Fibroblast of skin of back (primary cell): ENCODE results near the gene MIAT.

ENCODE experiments used
- DNase-seq: peaks from one replicate; pipeline ENCODE4 v3.0.0-alpha.2; 2013

Gene MIAT

DNA sequence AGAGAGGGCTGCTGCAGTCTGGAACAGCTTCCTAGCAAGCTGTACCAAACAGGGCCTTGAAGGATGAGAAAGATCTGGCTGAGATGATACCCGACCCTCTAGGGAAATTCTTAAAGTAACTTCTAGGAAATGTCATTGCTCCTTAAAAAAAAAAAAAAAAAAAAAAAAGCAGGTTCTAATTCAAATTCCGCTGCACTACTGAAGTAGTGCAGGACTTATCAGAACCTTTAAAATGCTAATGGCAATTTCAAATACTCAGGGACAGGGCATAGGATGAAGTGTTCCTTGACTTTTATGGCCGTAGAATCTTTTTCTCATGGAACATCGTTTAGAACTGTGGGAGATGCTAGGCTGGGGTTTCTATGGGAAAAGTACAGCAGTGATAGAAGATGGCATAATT, 13.1 kb downstream of the MIAT start:
- no peak for DNase-seq

- DNase-seq = no peak
These were observed 14.1 kb downstream of the MIAT start for GRCh38 chr22:26671317-26672059.

DNA sequence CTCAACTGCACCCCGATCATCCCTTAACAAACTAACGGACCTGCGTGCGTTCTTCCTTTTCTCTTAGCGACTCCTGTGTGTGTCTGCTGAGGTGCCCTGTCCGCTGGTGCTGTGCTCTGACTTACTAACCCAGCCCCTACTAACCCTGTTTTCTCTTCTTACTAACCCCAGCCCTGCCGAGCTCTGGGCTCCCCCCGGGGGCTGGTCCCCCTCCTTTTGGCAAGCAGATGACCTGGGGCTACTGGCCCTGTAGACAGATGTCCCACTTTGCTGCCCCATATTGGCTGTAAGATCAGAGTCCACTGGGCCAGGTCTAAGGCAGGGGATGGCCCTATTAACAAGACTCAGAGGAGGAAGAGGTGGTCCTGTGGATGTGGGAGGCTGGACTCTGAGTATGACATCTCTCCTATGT, 14.7 kb downstream of the MIAT start:
- no peak for DNase-seq

DNA sequence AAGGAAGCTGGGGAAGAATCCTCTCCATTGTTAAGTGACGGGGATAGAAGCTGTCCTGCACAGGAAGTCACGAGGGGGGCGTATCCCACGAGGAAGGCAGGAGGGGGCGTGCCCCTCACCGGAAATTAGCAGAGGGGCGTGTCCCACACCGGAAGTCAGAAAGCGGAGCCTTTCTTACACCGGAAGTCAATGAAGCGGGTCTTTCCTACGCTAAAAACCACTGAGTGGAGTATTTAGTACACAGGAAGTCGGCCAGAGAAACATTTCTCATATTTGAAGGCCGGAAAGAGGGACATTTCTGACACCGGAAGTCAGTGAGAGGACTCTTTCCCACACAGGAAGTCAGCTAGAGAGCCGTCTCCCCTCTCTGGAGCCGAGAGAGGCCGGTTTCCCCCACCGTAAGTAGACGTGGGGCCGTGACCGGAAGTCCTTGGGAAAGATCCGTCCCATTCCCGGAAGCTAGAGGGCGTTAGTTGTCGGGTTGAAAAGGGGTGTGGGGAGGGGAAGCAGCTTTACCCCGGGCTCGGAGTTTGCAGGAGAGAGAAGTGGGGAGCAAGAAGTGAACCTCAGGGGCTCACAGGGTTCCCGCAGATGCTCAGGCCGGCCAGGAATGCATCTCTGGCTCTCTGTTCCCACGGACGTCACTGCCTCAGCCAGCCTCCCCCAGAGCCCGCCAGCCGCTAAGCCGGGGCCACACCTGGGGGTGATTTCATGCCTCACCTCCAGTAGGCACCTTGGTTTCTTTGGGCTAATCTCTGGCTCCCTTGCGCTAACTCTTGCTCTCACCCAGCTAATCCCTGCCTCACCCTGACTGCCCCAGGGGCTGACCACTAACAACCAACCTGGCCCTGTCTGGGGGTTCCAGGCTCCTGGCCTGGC, 15.4 kb downstream of the MIAT start:
- DNase-seq = peak; percentile 97

DNA sequence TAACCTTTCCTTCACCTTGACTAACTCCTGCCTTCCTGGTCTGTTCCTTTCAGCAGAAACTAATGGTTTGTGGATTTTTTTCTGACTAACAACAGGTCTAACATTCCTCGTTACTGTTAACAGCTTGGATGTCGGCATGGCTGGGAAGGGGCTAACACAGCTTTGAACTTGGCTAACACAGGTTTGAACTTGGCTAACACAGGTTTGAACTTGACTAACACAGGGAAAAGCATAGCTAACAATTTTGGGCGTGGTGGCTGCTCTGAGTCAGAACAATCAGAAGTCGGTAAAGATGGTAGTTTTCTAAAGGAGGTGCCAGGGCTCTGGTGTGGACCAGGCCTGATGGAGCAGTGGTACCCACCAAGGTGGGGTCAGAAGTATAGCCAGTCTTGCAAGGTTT, 16.1 kb downstream of the MIAT start:
- peak; percentile 48 for DNase-seq

- no peak for DNase-seq
These were observed 17.1 kb downstream of the MIAT start for GRCh38 chr22:26674211-26675190.

- no peak for DNase-seq
These were observed 18.4 kb downstream of the MIAT start for GRCh38 chr22:26675687-26676268.

GRCh38 chr22:26677217-26677616, 19.8 kb downstream of the MIAT start:
- DNase-seq = no peak

- DNase-seq = peak; percentile 80
These were observed 21.7 kb downstream of the MIAT start for GRCh38 chr22:26679003-26679629.

- no peak for DNase-seq
These were observed 23.1 kb downstream of the MIAT start for GRCh38 chr22:26680485-26680884.

- DNase-seq = peak; percentile 92
These were observed 24.0 kb downstream of the MIAT start for GRCh38 chr22:26681395-26681821.

DNA sequence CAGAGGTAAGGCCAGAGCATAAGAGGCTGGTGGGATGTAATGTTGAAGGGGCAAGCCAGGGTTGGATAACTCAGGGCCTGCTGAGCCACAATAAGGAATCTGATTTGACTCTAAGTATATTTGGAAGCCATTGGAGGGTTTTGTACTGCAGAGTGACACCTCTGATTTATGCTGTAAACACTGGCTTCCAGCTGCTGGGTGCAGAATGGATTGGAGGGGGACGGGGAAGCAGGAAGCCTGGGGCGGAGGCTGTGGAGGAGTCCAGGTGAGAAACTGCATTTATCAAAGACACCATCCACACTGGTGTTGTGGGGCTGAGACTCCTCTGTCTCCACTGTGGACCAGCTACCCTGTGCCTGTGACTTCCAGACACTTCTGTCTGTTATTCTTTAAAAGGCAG, 26.8 kb downstream of the MIAT start:
- DNase-seq = no peak

DNA sequence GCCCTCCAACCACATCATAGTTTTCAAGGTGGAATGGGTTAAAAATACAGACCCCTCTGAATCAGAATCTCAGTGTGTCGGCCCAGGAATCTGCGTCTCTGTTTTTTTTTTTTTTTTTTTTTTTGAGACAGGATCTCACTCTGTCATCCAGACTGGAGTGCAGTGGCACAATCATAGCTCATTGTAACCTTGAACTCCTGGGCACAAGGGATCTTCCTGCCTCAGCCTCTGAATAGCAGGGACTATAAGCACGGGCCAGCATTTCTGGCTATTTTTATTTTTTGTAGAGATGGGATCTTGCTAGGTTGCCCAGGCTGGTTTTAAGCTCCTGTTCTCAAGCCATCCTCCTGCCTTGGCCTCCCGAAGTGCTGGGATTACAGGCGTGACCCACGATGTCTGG, 28.2 kb downstream of the MIAT start:
- DNase-seq = no peak

GRCh38 chr22:26687439-26687838, 30.1 kb downstream of the MIAT start:
- DNase-seq = no peak

- DNase-seq = no peak
These were observed 32.3 kb downstream of the MIAT start for GRCh38 chr22:26689513-26690301.

DNA sequence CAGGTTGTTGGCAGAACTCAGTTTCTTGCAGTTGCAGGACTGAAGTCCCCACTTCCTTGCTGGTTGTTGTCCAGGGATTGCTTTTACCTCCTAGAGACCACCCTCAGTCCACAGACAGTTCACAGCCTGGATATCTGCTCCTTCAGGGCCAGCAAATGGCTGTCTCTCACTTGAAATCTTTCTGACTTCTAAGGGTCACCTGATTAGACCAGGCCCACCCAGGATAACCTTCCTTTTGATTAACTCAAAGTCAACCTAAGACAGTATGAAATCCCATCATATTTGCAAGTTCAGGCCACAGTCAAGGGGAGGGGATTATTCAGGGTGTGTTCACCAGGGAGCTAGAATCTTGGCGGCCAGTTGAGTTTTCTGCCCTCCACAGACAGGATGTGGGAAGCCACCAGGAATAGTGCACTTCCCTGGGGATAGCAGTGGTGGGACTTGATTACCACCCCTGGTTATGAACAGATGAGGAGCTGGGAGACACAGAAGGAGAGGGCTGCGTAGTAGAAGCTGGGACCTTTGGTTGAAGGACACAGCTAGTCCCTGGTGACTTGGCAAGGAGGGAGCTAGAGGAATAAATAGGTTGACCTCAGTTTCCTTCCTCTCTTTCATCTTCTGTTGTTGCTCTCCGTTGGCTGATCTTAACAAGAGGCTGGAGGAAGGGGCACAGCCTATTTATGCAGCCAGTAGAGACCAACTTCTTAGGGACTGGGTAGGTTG, 33.4 kb downstream of the MIAT start:
- peak; percentile 67 for DNase-seq

GRCh38 chr22:26691377-26691716, 34.0 kb downstream of the MIAT start:
- DNase-seq = no peak

GRCh38 chr22:26692215-26692614, 34.8 kb downstream of the MIAT start:
- DNase-seq = no peak

DNA sequence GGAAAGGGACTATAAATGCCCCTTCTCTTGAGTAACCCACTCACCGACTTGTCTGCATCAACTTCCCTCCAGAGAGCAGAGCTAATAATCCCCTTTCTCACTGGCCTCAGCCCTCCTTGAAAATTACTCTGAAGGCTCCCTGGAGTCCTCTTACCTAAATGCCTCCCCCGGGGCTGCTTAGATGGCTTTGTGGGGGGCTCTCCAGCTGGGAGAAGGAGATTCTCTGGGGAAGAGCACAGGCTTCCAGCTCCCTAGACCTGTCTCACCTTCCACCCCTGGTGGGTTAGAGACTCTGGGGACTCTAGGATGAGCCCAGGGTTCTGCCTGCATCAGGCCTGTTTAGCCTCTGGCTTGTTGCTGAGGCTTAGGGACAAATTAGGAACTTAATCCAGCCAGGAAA, 39.8 kb downstream of the MIAT start:
- no peak for DNase-seq

DNA sequence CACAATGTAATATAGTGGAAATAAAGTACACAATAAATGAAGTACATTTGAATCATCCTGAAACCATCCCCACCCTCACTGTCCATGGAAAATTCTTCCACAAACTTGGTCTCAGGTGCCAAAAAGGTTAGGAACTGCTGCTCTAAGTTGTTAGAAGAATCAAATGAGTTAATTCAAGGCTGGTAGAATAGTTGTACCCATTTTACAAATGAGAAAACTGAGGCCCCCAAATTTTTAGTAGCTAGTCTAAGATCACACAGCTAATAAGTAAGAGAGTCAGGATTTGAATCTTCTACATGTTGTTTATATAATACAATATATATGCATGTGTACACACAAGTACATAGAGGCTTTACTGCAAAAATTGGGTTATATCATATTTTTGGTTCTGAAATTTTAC, 43.1 kb downstream of the MIAT start:
- no peak for DNase-seq
